KMS-11 (cell line): ENCODE measurements around the gene DSP.

Experiments used
- H2AFZ ChIP-seq: fragments of 200-600 bp; sonication (generic); 2 replicates; pipeline ENCODE4 v1.6.1; 2016; ENCODE audit warnings: antibody characterized with exemption, mixed run types, low read depth
- H3K27ac ChIP-seq: fragments of 200-600 bp; sonication (generic); 2 replicates; pipeline ENCODE4 v1.6.1; 2016; ENCODE audit warnings: mild to moderate bottlenecking, mixed run types
- H3K27me3 ChIP-seq: fragments of 200-600 bp; sonication (generic); 2 replicates; pipeline ENCODE4 v1.6.1; 2017; ENCODE audit warnings: mild to moderate bottlenecking, low read depth, mixed run types, moderate library complexity; ENCODE audit not compliant: insufficient read depth
- H3K36me3 ChIP-seq: fragments of 200-600 bp; sonication (generic); 2 replicates; pipeline ENCODE4 v1.6.1; 2017; ENCODE audit warnings: mild to moderate bottlenecking, mixed run types; ENCODE audit not compliant: insufficient read depth
- H3K4me1 ChIP-seq: fragments of 200-600 bp; sonication (generic); 2 replicates; pipeline ENCODE4 v1.6.1; 2016; ENCODE audit warnings: mild to moderate bottlenecking, low read depth, mixed run types; ENCODE audit not compliant: poor library complexity, severe bottlenecking
- H3K4me2 ChIP-seq: fragments of 200-600 bp; sonication (generic); 2 replicates; pipeline ENCODE4 v1.7.0; 2016; ENCODE audit warnings: mild to moderate bottlenecking, mixed run types
- H3K4me3 ChIP-seq: fragments of 200-600 bp; sonication (generic); IDR thresholded peaks from 2 replicates; pipeline ENCODE4 v1.6.1; 2017; ENCODE audit warnings: low read depth, low read length, mixed read lengths; ENCODE audit not compliant: insufficient read depth
- H3K79me2 ChIP-seq: fragments of 200-600 bp; sonication (generic); 2 replicates; pipeline ENCODE4 v1.6.1; 2016; ENCODE audit warnings: low read depth, mixed run types; ENCODE audit not compliant: insufficient read depth
- H3K9ac ChIP-seq: fragments of 200-600 bp; sonication (generic); 2 replicates; pipeline ENCODE4 v1.6.1; 2016; ENCODE audit warnings: mild to moderate bottlenecking, mixed run types
- H4K20me1 ChIP-seq: fragments of 200-600 bp; sonication (generic); 2 replicates; pipeline ENCODE4 v1.6.1; 2016; ENCODE audit warnings: mild to moderate bottlenecking, mixed run types; ENCODE audit not compliant: insufficient read depth
- CTCF ChIP-seq: fragments of 200-600 bp; sonication (generic); conservative IDR thresholded peaks from 2 replicates; pipeline ENCODE4 v1.6.1; 2017; ENCODE audit warnings: low read depth, mild to moderate bottlenecking, antibody characterized with exemption, low read length, moderate library complexity, mixed read lengths

DSP gene

DNA sequence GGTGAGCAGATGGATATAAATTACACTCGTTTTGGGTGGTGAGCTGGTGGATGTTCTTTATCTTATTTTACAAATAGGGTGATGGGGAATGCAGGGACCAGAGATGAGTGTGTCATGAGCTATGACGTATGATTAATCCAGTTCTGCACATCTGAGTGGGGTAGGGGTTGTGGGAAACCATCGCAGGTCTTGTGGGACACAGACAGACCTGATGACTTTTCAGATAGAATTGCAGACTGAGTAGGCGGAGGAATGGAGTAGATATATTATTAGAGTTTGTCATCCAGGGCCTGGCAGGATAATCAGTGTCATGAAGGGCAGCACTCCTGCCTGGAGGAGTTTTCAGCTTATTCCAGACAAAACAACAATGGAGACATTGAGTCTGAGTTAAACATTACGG, 12.9 kb upstream of the DSP start:
- no peaks in the 10 kb centered on the region for H3K36me3 ChIP-seq
- H3K27me3 ChIP-seq, result no peaks in the 10 kb centered on the region
- TF ChIP-seq CTCF, result no peak
- H3K4me3 ChIP-seq, result no peak overlapping the region
- no peak overlapping the region for H3K27ac ChIP-seq
- H3K9ac ChIP-seq, result no peak overlapping the region
- no peaks in the 10 kb centered on the region for H4K20me1 ChIP-seq
- H3K4me1 ChIP-seq, result no peaks in the 10 kb centered on the region
- H2AFZ ChIP-seq, result no peak overlapping the region
- no peak overlapping the region for H3K4me2 ChIP-seq
- no peaks in the 10 kb centered on the region for H3K79me2 ChIP-seq

- H4K20me1 ChIP-seq, result no peaks in the 10 kb centered on the region
- H3K4me2 ChIP-seq, result no peak overlapping the region
- H3K79me2 ChIP-seq, result no peaks in the 10 kb centered on the region
- no peaks in the 10 kb centered on the region for H3K27me3 ChIP-seq
- no peak overlapping the region for H2AFZ ChIP-seq
- TF ChIP-seq CTCF, result no peak
- no peaks in the 10 kb centered on the region for H3K4me1 ChIP-seq
- no peak overlapping the region for H3K9ac ChIP-seq
- no peaks in the 10 kb centered on the region for H3K36me3 ChIP-seq
- H3K4me3 ChIP-seq, result no peak overlapping the region
- no peak overlapping the region for H3K27ac ChIP-seq
Observed at GRCh38 chr6:7529141-7529540, 12.3 kb upstream of the DSP start.

- Histone ChIP-seq H3K9ac (no peak overlapping the region), H3K4me2 (no peak overlapping the region), H3K79me2 (no peaks in the 10 kb centered on the region), H3K36me3 (no peaks in the 10 kb centered on the region), H3K4me1 (no peaks in the 10 kb centered on the region), H3K4me3 (no peak overlapping the region), H3K27me3 (no peaks in the 10 kb centered on the region), H3K27ac (no peak overlapping the region), H4K20me1 (no peaks in the 10 kb centered on the region), H2AFZ (no peak overlapping the region)
- TF ChIP-seq CTCF, result no peak
Observed at GRCh38 chr6:7532232-7532631, 9.2 kb upstream of the DSP start.

- H3K4me3 ChIP-seq, result no peak overlapping the region
- no peaks in the 10 kb centered on the region for H3K36me3 ChIP-seq
- H3K79me2 ChIP-seq, result no peaks in the 10 kb centered on the region
- H2AFZ ChIP-seq, result no peak overlapping the region
- H3K9ac ChIP-seq, result no peak overlapping the region
- no peak overlapping the region for H3K27ac ChIP-seq
- H4K20me1 ChIP-seq, result no peaks in the 10 kb centered on the region
- no peaks in the 10 kb centered on the region for H3K27me3 ChIP-seq
- TF ChIP-seq CTCF, result no peak
- H3K4me2 ChIP-seq, result no peak overlapping the region
- H3K4me1 ChIP-seq, result no peaks in the 10 kb centered on the region
Observed at GRCh38 chr6:7532821-7533220, 8.7 kb upstream of the DSP start.

GRCh38 chr6:7534192-7534591, 7.3 kb upstream of the DSP start:
- Histone ChIP-seq H3K4me3 (no peak overlapping the region), H3K36me3 (no peaks in the 10 kb centered on the region), H3K79me2 (no peaks in the 10 kb centered on the region), H3K4me1 (no peaks in the 10 kb centered on the region), H4K20me1 (no peaks in the 10 kb centered on the region), H2AFZ (no peak overlapping the region), H3K9ac (no peak overlapping the region), H3K27me3 (no peaks in the 10 kb centered on the region), H3K4me2 (no peak overlapping the region), H3K27ac (no peak overlapping the region)
- TF ChIP-seq CTCF, result no peak
